Upper lobe of left lung (tissue), 4 donors: Measurements from ENCODE around the gene DUSP15.
A peak's percentile ranks its signal among the peaks of the same experiment; 100 is the strongest.

Experiments used
- EP300 ChIP-seq, 4 donors: sonication (generic); formaldehyde crosslinking; IDR thresholded peaks; one replicate each; pipeline ENCODE4 v1.5.1; 2017; ENCODE audit warnings: antibody characterized with exemption in 4 of 4, control low read depth in 2 of 4
- POLR2A ChIP-seq, 4 donors: fragments of 450-650 bp; IDR thresholded peaks; one replicate each; pipeline ENCODE4 v1.5.1; 2016 to 2017; ENCODE audit warnings: antibody characterized with exemption in 4 of 4, mild to moderate bottlenecking in 2 of 4
- POLR2AphosphoS5 ChIP-seq, 2 donors: sonication (generic); formaldehyde crosslinking; IDR thresholded peaks; one replicate each; pipeline ENCODE4 v1.5.1; 2017; ENCODE audit warnings: antibody characterized with exemption in 2 of 2
- TF ChIP-seq, protein P1 (sequence below), 6 experiments: fragments of 450-650 bp in 4 of 6; fragments of 200-600 bp in 2 of 6; sonication (generic) in 2 of 6; IDR thresholded peaks; one replicate each; pipeline ENCODE4 v1.5.1; 2016 to 2019; ENCODE audit warnings: antibody characterized with exemption in 6 of 6

DNA sequence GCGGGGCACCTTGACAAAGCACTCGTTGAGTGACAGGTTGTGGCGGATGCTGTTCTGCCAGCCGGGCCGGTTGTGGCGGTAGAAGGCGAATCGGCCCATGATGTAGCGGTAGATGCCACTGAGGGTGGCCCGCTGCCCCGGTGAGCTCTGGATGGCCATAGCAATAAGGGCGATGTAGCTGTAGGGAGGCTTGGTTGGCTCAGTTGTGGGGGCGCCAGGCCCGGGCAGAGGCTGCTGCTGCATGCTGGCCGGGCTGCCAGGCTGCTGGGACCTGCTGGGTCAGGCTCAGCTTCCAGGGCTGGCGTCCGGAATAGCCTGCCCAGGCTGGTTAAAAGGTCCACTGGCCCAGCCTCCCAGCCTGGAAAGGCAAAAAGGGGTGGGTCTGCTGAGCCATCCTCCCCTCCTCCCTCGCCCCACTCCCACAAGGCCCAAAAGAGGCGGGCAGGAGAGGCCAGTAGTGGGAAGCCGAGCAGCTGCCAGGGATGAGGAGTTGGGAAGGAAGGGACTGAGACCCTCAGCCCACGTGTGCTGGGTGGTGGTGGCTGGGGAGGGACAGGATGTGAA, 24.9 kb downstream of the DUSP15 start, which contains the start of gene FOXS1:
- TF ChIP-seq, protein P1, sequence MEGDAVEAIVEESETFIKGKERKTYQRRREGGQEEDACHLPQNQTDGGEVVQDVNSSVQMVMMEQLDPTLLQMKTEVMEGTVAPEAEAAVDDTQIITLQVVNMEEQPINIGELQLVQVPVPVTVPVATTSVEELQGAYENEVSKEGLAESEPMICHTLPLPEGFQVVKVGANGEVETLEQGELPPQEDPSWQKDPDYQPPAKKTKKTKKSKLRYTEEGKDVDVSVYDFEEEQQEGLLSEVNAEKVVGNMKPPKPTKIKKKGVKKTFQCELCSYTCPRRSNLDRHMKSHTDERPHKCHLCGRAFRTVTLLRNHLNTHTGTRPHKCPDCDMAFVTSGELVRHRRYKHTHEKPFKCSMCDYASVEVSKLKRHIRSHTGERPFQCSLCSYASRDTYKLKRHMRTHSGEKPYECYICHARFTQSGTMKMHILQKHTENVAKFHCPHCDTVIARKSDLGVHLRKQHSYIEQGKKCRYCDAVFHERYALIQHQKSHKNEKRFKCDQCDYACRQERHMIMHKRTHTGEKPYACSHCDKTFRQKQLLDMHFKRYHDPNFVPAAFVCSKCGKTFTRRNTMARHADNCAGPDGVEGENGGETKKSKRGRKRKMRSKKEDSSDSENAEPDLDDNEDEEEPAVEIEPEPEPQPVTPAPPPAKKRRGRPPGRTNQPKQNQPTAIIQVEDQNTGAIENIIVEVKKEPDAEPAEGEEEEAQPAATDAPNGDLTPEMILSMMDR (IDR thresholded peaks at IDR 0.05) = no peak
- TF ChIP-seq EP300 (IDR thresholded peaks at IDR 0.05) (no peak), POLR2A (IDR thresholded peaks at IDR 0.05) (peak in 1 of 4 donors; percentile 19), POLR2AphosphoS5 (IDR thresholded peaks at IDR 0.05) (peak in 1 of 2 donors; percentile 24)
